NCI-H2227 treated with DMSO at 0.1 percent for 48 hours (cell line): ENCODE results near the gene SLC25A6.
"Not testable (repeated sequence)": the region's sequence is repeated elsewhere in the genome, so short reads cannot be mapped to it uniquely, and the experiment has no call there.

Experiments
- DNase-seq: peaks from one replicate; lab custom pipeline; 2025; lab: John Stamatoyannopoulos, UW

Gene SLC25A6

DNA sequence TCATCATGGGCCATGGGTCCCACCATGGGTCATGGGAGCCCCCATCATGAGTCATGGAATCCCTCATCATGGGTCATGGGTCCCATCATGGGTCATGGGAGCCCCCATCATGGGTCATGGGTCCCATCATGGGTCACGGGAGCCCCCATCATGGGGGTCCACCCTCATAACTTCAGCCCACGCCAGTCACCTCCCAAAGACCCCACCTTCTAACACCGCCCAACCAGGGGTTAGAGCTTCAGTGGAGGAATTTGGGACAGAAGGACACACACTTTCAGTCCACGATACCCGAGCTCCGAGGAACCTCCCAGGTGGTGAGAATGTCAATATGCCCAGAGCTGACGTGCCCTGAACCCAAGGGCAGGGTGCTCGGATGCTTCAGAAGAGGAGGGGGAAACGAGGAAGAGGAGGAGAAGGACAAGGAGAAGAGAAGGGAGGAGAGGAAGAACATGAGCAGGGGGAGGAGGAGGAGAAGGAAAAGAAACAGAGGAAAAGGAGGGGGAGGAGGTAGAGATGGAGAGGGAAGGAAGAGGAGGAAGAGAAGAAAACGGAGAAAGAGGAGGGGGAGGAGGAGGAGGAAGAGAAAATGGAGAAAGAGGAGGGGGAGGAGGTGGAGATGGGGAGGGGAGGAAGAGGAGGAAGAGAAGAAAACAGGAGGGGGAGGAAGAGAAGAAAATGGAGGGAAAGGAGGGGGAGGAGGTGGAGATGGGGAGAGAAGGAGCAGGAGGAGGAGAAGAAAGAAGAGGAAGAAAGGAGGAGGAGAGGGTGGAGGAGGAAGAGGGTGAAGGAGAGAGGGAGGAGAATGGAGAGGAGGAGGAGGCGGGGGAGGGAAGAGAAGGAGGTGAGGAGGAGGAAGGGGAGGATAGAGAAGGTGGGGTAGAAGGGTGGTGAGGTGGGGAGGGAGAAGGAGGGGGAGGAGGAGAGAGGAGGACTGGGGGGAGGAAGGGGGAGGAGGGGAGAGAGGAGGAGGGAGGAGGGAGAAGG is 37.6 kb downstream of the SLC25A6 start:
- DNase-seq: no peak

- DNase-seq: no peak
Measured at GRCh38 chrX:1351981-1352714, 39.8 kb downstream of the SLC25A6 start.

DNA sequence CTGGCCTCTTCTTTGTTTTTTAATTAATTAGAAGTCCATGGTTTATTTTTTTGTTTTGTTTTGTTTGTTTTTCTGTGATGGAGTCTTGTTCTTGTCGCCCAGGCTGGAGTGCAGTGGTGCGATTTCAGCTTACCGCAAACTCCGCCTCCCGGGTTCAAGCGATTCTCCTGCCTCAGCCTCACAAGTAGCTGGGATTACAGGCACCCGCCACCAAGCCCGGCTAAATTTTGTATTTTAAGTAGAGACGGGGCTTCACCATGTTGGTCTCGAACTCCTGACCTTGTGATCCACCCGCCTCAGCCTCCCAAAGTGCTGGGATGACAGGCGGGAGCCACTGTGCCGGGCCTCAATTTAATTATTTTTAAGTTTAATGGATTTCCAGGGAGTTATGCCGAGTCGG is 42.3 kb downstream of the SLC25A6 start:
- not testable (repeated sequence) for DNase-seq

- DNase-seq: no peak
Measured at GRCh38 chrX:1341545-1342184, 50.2 kb downstream of the SLC25A6 start.

DNA sequence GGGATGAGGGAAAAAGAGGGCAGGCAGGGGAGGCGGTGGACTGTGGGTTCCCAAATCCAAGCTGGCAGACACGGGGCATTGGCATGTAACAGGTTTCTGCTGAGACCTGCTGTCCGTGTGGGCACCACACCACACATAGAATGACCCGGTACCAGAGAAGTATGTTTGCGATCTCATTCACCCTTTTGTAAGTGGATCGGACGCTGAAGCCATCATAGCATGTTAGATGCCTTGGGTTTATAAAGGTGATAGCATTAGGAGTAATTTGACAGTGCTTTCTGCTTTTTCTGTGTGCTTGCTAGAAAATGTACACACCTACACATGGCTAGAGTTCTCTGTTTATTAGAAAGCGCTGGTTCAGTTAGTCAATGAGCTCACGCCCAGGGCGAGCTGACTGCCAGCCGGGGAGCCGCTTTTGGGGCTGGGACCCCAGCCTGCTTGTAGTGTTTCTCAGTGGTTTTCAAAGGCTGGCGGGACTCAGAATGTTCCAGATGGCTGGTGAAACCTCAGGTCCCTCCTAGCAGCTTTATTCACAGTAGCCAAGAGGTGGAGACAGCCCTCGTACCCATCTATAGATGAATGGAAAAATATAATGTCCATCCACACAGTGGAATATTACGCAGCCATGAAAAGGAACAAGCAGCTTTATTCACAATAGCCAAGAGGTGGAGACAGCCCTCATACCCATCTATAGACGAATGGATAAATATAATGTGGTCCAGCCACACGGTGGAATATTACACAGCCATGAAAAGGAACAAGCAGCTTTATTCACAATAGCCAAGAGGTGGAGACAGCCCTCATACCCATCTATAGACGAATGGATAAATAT is 54.7 kb downstream of the SLC25A6 start:
- peak; percentile 25 for DNase-seq

DNA sequence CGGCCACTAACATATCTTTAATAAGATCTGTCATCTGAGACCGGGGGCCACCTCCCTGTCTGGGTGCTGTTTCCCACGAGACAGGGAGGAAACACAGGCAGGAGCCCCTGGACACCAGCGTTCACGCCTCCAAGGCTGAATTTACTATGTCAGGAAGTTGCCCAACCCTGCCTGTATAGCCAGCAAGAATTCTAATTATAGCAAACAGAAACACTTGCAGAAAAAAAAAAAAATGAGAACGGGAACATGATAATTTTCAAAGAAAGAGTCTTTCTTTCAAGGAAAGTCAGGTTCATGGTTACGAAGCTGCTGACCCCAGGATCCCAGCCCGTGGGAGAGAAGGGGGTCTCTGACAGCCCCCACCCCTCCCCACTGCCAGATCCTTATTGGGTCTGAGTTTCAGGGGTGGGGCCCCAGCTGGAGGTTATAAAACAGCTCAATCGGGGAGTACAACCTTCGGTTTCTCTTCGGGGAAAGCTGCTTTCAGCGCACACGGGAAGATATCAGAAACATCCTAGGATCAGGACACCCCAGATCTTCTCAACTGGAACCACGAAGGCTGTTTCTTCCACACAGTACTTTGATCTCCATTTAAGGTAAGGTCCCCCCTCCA is 55.5 kb downstream of the SLC25A6 start, which contains the start of gene IL3RA:
IL3RA (plus strand) TSS at position 455 of the 613 bp plus-strand sequence. CDS start 4,981 bp downstream, outside the sequence.
- peak; percentile 20 for DNase-seq
